GM23248 (cell line): ENCODE measurements around the gene CCL22. TPM values are rescaled to one million over a fixed set of nuclear protein-coding genes. Genes with fewer than 3 reads are reported as not detected.

Experiments
- DNase-seq: peaks from one replicate; pipeline ENCODE4 v3.0.0-alpha.2; 2015
- H2AFZ ChIP-seq: fragments of 200-600 bp; sonication (generic); 2 replicates; pipeline ENCODE4 v1.6.1; 2016; ENCODE audit warnings: antibody characterized with exemption
- H3F3A ChIP-seq: fragments of 200-600 bp; sonication (generic); 2 replicates; pipeline ENCODE4 v1.6.1; 2016; ENCODE audit warnings: mild to moderate bottlenecking, antibody characterized with exemption, mixed run types; ENCODE audit not compliant: insufficient read depth
- H3K27ac ChIP-seq: fragments of 200-600 bp; sonication (generic); 2 replicates; pipeline ENCODE4 v1.5.1; 2016; ENCODE audit warnings: mild to moderate bottlenecking
- H3K27me3 ChIP-seq: fragments of 200-600 bp; sonication (generic); replicated peaks from 2 replicates; pipeline ENCODE4 v1.6.1; 2016; ENCODE audit warnings: mild to moderate bottlenecking; ENCODE audit not compliant: insufficient read depth
- H3K36me3 ChIP-seq: fragments of 200-600 bp; sonication (generic); 2 replicates; pipeline ENCODE4 v1.6.1; 2016; ENCODE audit warnings: low read depth, mild to moderate bottlenecking
- H3K4me1 ChIP-seq: fragments of 200-600 bp; sonication (generic); 2 replicates; pipeline ENCODE4 v1.6.1; 2016; ENCODE audit warnings: mild to moderate bottlenecking; ENCODE audit not compliant: insufficient read depth
- H3K4me2 ChIP-seq: fragments of 200-600 bp; sonication (generic); one replicate; pipeline ENCODE4 v1.6.1; 2016; ENCODE audit warnings: mild to moderate bottlenecking; ENCODE audit not compliant: unreplicated experiment
- H3K4me3 ChIP-seq: fragments of 200-600 bp; sonication (generic); 2 replicates; pipeline ENCODE4 v1.5.1; 2016; ENCODE audit warnings: mild to moderate bottlenecking
- H3K79me2 ChIP-seq: fragments of 200-600 bp; sonication (generic); 2 replicates; pipeline ENCODE4 v1.6.1; 2016; ENCODE audit warnings: mild to moderate bottlenecking; ENCODE audit not compliant: insufficient read depth
- H3K9ac ChIP-seq: fragments of 200-600 bp; sonication (generic); 2 replicates; pipeline ENCODE4 v1.6.1; 2016; ENCODE audit warnings: mild to moderate bottlenecking
- H3K9me2 ChIP-seq: fragments of 200-600 bp; sonication (generic); 2 replicates; pipeline ENCODE4 v1.6.1; 2016; ENCODE audit warnings: mixed run types, mild to moderate bottlenecking, moderate library complexity; ENCODE audit not compliant: insufficient read depth
- H3K9me3 ChIP-seq: fragments of 200-600 bp; sonication (generic); one replicate; pipeline ENCODE4 v1.6.1; 2017; ENCODE audit warnings: low read depth
- H4K20me1 ChIP-seq: fragments of 200-600 bp; sonication (generic); 2 replicates; pipeline ENCODE4 v1.6.0; 2016; ENCODE audit not compliant: insufficient read depth
- EZH2 ChIP-seq: fragments of 200-600 bp; sonication (generic); IDR thresholded peaks from 2 replicates; pipeline ENCODE4 v1.6.1; 2018; ENCODE audit warnings: antibody characterized with exemption, mild to moderate bottlenecking; ENCODE audit not compliant: insufficient read depth, poor library complexity, severe bottlenecking
- EZH2phosphoT487 ChIP-seq: fragments of 200-600 bp; sonication (generic); IDR thresholded peaks from 2 replicates; pipeline ENCODE4 v1.6.1; 2018; ENCODE audit warnings: antibody characterized with exemption, moderate library complexity, mild to moderate bottlenecking, low read depth; ENCODE audit not compliant: insufficient read depth
- WGBS, 2 experiments: methylation state at CpG; one replicate each; pipeline ENCODE4 v1.1.6; 2015 to 2017; ENCODE audit warnings: low lambda C conversion rate in 2 of 2, low coverage in 1 of 2; ENCODE audit errors: missing lambda C conversion rate in 2 of 2; 5-methylcytosine and 5-hydroxymethylcytosine counted together
- in situ Hi-C: fragments of 300-500 bp; cut with MboI; formaldehyde crosslinking; loops from 2 replicates; pipeline ENCODE4 v1.15.0; 2020
- polyA plus RNA-seq: library from polyadenylated mRNA; unstranded; fragments of >200 nt; fragmentation: Nextera tagmentation; extraction: Ambion mirVana; gene quantifications from 2 replicates; pipeline ENCODE4 v1.2.1, GENCODE V29; 2016
- total RNA-seq: library from RNA; depleted of rRNA; stranded (reverse); fragments of >200 nt; shearing (Covaris generic); gene quantifications from 2 replicates; pipeline ENCODE4 v1.2.3, GENCODE V29; 2014

CCL22 gene
- total and polyA plus RNA-seq, 2 experiments from 2014 or later, result 0.10 TPM; not detected in 1

DNA sequence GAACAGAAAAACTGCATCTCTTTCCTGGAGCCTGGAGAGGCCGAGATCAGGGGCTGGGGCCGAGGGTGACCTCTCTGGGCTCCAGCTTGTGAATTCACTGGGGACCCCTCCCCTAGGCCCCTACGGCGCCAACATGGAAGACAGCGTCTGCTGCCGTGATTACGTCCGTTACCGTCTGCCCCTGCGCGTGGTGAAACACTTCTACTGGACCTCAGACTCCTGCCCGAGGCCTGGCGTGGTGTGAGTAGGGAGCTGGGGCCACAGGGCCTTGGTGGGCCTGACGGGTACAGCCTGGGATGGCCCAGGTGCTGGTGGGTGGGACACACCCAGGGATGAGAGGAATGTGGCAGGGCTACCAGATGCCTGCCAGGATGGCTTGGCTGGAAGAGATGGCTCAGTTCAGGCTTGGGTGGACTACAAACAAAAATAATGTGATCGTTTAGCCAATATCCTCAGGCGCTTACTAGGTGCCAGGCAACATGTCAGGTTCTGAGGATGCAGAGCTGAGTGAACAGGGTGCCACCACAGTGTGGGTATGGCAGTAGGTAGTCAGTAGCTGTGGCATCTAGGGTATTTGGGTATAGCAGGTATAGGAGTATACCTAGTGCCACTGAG lies 1.8 kb downstream of the CCL22 start:
- TF ChIP-seq EZH2phosphoT487 (no peak), EZH2 (no peak)
- Histone ChIP-seq H3K4me2 (no peak overlapping the region), H3K4me3 (no peak overlapping the region), H3K4me1 (no peaks in the 10 kb centered on the region), H4K20me1 (no peaks in the 10 kb centered on the region), H3K79me2 (no peaks in the 10 kb centered on the region), H3F3A (no peaks in the 10 kb centered on the region), H3K36me3 (no peaks in the 10 kb centered on the region), H3K27ac (no peak overlapping the region), H3K27me3 (peaks cover 25% of the 10 kb centered on the region; the same call in 1 of the 2 replicates), H3K9me2 (no peaks in the 10 kb centered on the region), H3K9me3 (no peaks in the 10 kb centered on the region), H2AFZ (no peak overlapping the region), H3K9ac (no peak overlapping the region)
- DNase-seq, result no peak
- 78 to 85% methylated on average over 15 to 16 of the region's 16 CpGs for WGBS, 2 experiments
- in situ Hi-C loops, result no loop called here

- Histone ChIP-seq H3K27ac (no peak overlapping the region), H2AFZ (no peak overlapping the region), H3K4me3 (no peak overlapping the region), H3K9me2 (no peaks in the 10 kb centered on the region), H3K79me2 (no peaks in the 10 kb centered on the region), H4K20me1 (no peaks in the 10 kb centered on the region), H3K36me3 (no peaks in the 10 kb centered on the region), H3K4me2 (no peak overlapping the region), H3K4me1 (no peaks in the 10 kb centered on the region), H3F3A (no peaks in the 10 kb centered on the region), H3K27me3 (peaks cover 26% of the 10 kb centered on the region; the same call in 1 of the 2 replicates), H3K9ac (no peak overlapping the region), H3K9me3 (no peaks in the 10 kb centered on the region)
- TF ChIP-seq EZH2 (no peak), EZH2phosphoT487 (no peak)
- 65 to 74% methylated on average over 4 of the region's 4 CpGs for WGBS, 2 experiments
- DNase-seq, result no peak
- in situ Hi-C loops, result no loop called here
Measured at GRCh38 chr16:57361404-57361803, 2.8 kb downstream of the CCL22 start.

DNA sequence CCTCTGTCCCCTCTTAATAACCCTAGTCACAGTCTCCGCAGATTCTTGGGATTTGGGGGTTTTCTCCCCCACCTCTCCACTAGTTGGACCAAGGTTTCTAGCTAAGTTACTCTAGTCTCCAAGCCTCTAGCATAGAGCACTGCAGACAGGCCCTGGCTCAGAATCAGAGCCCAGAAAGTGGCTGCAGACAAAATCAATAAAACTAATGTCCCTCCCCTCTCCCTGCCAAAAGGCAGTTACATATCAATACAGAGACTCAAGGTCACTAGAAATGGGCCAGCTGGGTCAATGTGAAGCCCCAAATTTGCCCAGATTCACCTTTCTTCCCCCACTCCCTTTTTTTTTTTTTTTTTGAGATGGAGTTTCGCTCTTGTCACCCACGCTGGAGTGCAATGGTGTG lies 5.6 kb downstream of the CCL22 start:
- H3K4me1 ChIP-seq, result no peaks in the 10 kb centered on the region
- no peaks in the 10 kb centered on the region for H4K20me1 ChIP-seq
- no peak overlapping the region for H2AFZ ChIP-seq
- in situ Hi-C loops, result no loop called here
- 89 to 93% methylated on average over 3 of the region's 3 CpGs for WGBS, 2 experiments
- H3K79me2 ChIP-seq, result no peaks in the 10 kb centered on the region
- H3K9me3 ChIP-seq, result no peaks in the 10 kb centered on the region
- H3K27me3 ChIP-seq, result peaks cover 24% of the 10 kb centered on the region; the same call in 1 of the 2 replicates
- H3K4me2 ChIP-seq, result no peak overlapping the region
- no peak overlapping the region for H3K27ac ChIP-seq
- no peak for TF ChIP-seq EZH2phosphoT487
- TF ChIP-seq EZH2, result no peak
- no peak overlapping the region for H3K4me3 ChIP-seq
- H3K36me3 ChIP-seq, result no peaks in the 10 kb centered on the region
- no peak for DNase-seq
- H3F3A ChIP-seq, result no peaks in the 10 kb centered on the region
- no peak overlapping the region for H3K9ac ChIP-seq
- H3K9me2 ChIP-seq, result no peaks in the 10 kb centered on the region

GRCh38 chr16:57366544-57367040 lies 8.0 kb downstream of the CCL22 start:
- Histone ChIP-seq H3K4me2 (no peak overlapping the region), H3K36me3 (no peaks in the 10 kb centered on the region), H3K9me3 (no peaks in the 10 kb centered on the region), H3K9me2 (no peaks in the 10 kb centered on the region), H3K27me3 (peaks cover 33% of the 10 kb centered on the region), H3K27ac (no peak overlapping the region), H3K4me1 (no peaks in the 10 kb centered on the region), H3K4me3 (no peak overlapping the region), H4K20me1 (no peaks in the 10 kb centered on the region), H2AFZ (no peak overlapping the region), H3F3A (no peaks in the 10 kb centered on the region), H3K79me2 (no peaks in the 10 kb centered on the region), H3K9ac (no peak overlapping the region)
- TF ChIP-seq EZH2phosphoT487, result no peak
- TF ChIP-seq EZH2, result no peak
- in situ Hi-C loops, result no loop called here
- no peak for DNase-seq
- 58 to 68% methylated on average over 6 of the region's 6 CpGs for WGBS, 2 experiments
